ENCODE data around the gene HSH2D.
A peak's percentile ranks its signal among the peaks of the same experiment; 100 is the strongest.

HSH2D gene

DNA sequence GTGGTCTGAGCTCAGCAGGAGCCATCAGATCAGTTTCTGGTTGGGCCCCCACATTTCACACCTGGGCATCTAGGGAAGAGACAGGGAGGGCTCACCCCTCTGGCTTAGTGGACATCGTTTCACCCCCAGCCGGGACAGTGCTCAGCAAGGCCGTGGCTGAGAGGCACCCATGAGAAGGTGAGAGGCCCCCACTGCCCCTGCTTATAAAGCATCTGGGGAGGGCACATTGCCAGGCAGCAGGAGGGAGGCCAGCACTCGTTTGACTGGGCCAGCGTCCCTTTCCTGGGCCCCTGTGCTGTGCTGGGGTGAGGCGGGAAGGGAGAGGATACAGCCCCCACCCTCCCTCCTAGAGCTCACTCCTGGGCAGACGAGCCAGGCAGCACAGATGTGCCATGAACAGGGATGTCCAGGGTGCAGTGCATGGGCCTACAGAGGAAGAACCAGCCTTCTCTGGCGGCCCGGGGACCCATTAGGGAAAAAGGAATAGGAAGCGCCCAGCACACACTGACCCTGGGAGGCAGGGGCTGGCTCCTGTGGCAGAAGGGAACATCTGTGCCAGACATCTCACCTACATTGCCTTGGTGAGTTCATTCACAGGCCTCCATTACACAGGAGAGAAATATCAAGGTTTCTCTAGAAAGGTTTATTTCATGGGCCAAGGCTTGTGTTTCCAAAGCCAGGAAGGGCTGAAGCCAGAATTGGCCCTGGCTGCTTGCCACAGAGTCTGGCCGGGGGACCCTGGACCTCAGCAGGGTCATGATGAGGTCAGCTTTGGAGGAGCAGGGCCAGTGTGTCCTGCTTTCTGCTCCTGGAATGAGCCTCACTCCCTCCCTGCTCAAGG, 61.9 kb downstream of the HSH2D start:
- CTCF ChIA-PET = no interaction called here
- TF ChIP-seq, protein P1, sequence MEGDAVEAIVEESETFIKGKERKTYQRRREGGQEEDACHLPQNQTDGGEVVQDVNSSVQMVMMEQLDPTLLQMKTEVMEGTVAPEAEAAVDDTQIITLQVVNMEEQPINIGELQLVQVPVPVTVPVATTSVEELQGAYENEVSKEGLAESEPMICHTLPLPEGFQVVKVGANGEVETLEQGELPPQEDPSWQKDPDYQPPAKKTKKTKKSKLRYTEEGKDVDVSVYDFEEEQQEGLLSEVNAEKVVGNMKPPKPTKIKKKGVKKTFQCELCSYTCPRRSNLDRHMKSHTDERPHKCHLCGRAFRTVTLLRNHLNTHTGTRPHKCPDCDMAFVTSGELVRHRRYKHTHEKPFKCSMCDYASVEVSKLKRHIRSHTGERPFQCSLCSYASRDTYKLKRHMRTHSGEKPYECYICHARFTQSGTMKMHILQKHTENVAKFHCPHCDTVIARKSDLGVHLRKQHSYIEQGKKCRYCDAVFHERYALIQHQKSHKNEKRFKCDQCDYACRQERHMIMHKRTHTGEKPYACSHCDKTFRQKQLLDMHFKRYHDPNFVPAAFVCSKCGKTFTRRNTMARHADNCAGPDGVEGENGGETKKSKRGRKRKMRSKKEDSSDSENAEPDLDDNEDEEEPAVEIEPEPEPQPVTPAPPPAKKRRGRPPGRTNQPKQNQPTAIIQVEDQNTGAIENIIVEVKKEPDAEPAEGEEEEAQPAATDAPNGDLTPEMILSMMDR (conservative IDR thresholded peaks at IDR 0.05; ENCODE audit: low read depth) = no peak
- H3K27ac ChIP-seq = 0 out of 2 replicates have a peak overlapping the region, but pooled peaks have one; percentile 0
- no peak for DNase-seq (ENCODE audit: low spot score)
- POLR2A ChIA-PET (ENCODE audit: low non-redundant PET) = no interaction called here

GRCh38 chr19:16206046-16206605, 62.6 kb downstream of the HSH2D start:
- POLR2A ChIA-PET (ENCODE audit: low non-redundant PET) = no interaction called here
- TF ChIP-seq, protein P1 (conservative IDR thresholded peaks at IDR 0.05; ENCODE audit: low read depth) = no peak
- CTCF ChIA-PET = no interaction called here
- H3K27ac ChIP-seq = 0 out of 2 replicates have a peak overlapping the region, but pooled peaks have one; percentile 0
- no peak for DNase-seq (ENCODE audit: low spot score)

GRCh38 chr19:16206637-16207036, 63.2 kb downstream of the HSH2D start:
- H3K27ac ChIP-seq = peak overlapping the region; percentile 7; the same call in 1 of the 2 replicates
- POLR2A ChIA-PET (ENCODE audit: low non-redundant PET) = no interaction called here
- TF ChIP-seq, protein P1 (conservative IDR thresholded peaks at IDR 0.05; ENCODE audit: low read depth) = no peak
- CTCF ChIA-PET = no interaction called here
- no peak for DNase-seq (ENCODE audit: low spot score)

DNA sequence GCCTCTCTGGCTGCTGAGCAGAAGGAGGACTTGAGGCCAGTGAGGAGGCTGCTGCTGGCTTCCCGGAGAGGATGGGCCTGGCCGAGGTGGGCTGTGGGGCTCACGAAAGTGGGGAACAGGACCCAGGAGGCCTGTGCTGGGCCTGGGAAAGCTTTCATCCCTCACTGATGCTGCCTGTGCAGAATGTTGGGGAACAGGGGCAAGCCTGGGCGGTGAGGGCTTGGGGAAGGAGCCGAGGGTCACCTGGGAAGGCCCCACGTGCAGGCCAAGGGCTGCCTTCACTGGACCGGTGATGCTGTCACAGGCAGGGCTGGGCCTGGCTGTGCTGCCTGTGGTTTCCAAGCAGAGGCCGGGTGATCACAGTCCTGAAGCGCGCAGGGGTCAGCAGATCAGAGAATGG, 63.6 kb downstream of the HSH2D start:
- peak overlapping the region; percentile 7; the same call in 1 of the 2 replicates for H3K27ac ChIP-seq
- CTCF ChIA-PET = no interaction called here
- TF ChIP-seq, protein P1 (conservative IDR thresholded peaks at IDR 0.05; ENCODE audit: low read depth) = no peak
- DNase-seq (ENCODE audit: low spot score) = no peak
- POLR2A ChIA-PET (ENCODE audit: low non-redundant PET) = no interaction called here

- peak overlapping the region; percentile 7; the same call in 1 of the 2 replicates for H3K27ac ChIP-seq
- TF ChIP-seq, protein P1 (conservative IDR thresholded peaks at IDR 0.05; ENCODE audit: low read depth) = no peak
- CTCF ChIA-PET = interaction anchor here (0.7 kb wide), 1 partner anchor 166 kb away, joined by 3 read pairs; no protein-coding TSS in a partner anchor
- DNase-seq (ENCODE audit: low spot score) = no peak
- POLR2A ChIA-PET (ENCODE audit: low non-redundant PET) = no interaction called here
Measured at GRCh38 chr19:16207490-16208025, 64.1 kb downstream of the HSH2D start.
